Neutrophil (primary cell): ENCODE data around the gene GJA1.
"Not testable (repeated sequence)": the region's sequence is repeated elsewhere in the genome, so short reads cannot be mapped to it uniquely, and the experiment has no call there.

ENCODE experiments used
- H3K27ac ChIP-seq: fragments of 200-600 bp; sonication (generic); 2 replicates; pipeline ENCODE4 v1.5.1; 2016; ENCODE audit warnings: mild to moderate bottlenecking, moderate library complexity
- H3K27me3 ChIP-seq: fragments of 200-600 bp; sonication (generic); 2 replicates; pipeline ENCODE4 v1.6.0; 2016; ENCODE audit warnings: mild to moderate bottlenecking
- H3K36me3 ChIP-seq: fragments of 200-600 bp; sonication (generic); 2 replicates; pipeline ENCODE4 v1.5.1; 2017
- H3K4me1 ChIP-seq, 2 experiments: fragments of 200-600 bp in 1 of 2; sonication (generic) in 1 of 2; 1 replicate in 1 of 2; 2 replicates in 1 of 2; pipeline versions ENCODE4 v1.5.1 to v1.6.1; 2013 to 2016; ENCODE audit warnings: low read depth in 1 of 2, low read length in 1 of 2, mild to moderate bottlenecking in 1 of 2, moderate library complexity in 1 of 2; ENCODE audit not compliant: control insufficient read depth in 1 of 2, insufficient read depth in 1 of 2
- H3K4me3 ChIP-seq, 2 experiments: fragments of 200-600 bp in 1 of 2; sonication (generic) in 1 of 2; 1 replicate in 1 of 2; 2 replicates in 1 of 2; pipeline ENCODE4 v1.5.1; 2013 to 2016; ENCODE audit warnings: low read depth in 1 of 2, low read length in 1 of 2, mild to moderate bottlenecking in 1 of 2, moderate library complexity in 1 of 2
- H3K9me3 ChIP-seq: fragments of 200-600 bp; sonication (generic); 2 replicates; pipeline ENCODE4 v1.5.1; 2016
- TF ChIP-seq, protein P1 (sequence below): fragments of 200-600 bp; sonication (generic); IDR thresholded peaks from 2 replicates; pipeline ENCODE4 v1.5.1; 2016; ENCODE audit warnings: antibody characterized with exemption

The GJA1 gene

GRCh38 chr6:121418346-121418745 is 17.1 kb upstream of the GJA1 start:
- Histone ChIP-seq H3K27me3 (no peaks in the 10 kb centered on the region), H3K36me3 (no peaks in the 10 kb centered on the region), H3K4me3 (no peak overlapping the region), H3K27ac (no peak overlapping the region), H3K4me1 (no peaks in the 10 kb centered on the region), H3K9me3 (no peaks in the 10 kb centered on the region)
- TF ChIP-seq, protein P1, sequence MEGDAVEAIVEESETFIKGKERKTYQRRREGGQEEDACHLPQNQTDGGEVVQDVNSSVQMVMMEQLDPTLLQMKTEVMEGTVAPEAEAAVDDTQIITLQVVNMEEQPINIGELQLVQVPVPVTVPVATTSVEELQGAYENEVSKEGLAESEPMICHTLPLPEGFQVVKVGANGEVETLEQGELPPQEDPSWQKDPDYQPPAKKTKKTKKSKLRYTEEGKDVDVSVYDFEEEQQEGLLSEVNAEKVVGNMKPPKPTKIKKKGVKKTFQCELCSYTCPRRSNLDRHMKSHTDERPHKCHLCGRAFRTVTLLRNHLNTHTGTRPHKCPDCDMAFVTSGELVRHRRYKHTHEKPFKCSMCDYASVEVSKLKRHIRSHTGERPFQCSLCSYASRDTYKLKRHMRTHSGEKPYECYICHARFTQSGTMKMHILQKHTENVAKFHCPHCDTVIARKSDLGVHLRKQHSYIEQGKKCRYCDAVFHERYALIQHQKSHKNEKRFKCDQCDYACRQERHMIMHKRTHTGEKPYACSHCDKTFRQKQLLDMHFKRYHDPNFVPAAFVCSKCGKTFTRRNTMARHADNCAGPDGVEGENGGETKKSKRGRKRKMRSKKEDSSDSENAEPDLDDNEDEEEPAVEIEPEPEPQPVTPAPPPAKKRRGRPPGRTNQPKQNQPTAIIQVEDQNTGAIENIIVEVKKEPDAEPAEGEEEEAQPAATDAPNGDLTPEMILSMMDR = no peak

- Histone ChIP-seq H3K36me3 (no peaks in the 10 kb centered on the region), H3K9me3 (no peaks in the 10 kb centered on the region), H3K27ac (no peak overlapping the region), H3K4me1 (no peaks in the 10 kb centered on the region), H3K27me3 (no peaks in the 10 kb centered on the region), H3K4me3 (no peak overlapping the region)
- TF ChIP-seq, protein P1 = no peak
Observed at GRCh38 chr6:121426686-121427085, 8.8 kb upstream of the GJA1 start.

- TF ChIP-seq, protein P1 = no peak
- no peaks in the 10 kb centered on the region for H3K36me3 ChIP-seq
- no peak overlapping the region for H3K4me3 ChIP-seq
- H3K27me3 ChIP-seq = peaks cover 3% of the 10 kb centered on the region
- no peaks in the 10 kb centered on the region for H3K9me3 ChIP-seq
- no peak overlapping the region for H3K27ac ChIP-seq
- no peaks in the 10 kb centered on the region for H3K4me1 ChIP-seq
Observed at GRCh38 chr6:121428872-121429756, 6.3 kb upstream of the GJA1 start.

DNA sequence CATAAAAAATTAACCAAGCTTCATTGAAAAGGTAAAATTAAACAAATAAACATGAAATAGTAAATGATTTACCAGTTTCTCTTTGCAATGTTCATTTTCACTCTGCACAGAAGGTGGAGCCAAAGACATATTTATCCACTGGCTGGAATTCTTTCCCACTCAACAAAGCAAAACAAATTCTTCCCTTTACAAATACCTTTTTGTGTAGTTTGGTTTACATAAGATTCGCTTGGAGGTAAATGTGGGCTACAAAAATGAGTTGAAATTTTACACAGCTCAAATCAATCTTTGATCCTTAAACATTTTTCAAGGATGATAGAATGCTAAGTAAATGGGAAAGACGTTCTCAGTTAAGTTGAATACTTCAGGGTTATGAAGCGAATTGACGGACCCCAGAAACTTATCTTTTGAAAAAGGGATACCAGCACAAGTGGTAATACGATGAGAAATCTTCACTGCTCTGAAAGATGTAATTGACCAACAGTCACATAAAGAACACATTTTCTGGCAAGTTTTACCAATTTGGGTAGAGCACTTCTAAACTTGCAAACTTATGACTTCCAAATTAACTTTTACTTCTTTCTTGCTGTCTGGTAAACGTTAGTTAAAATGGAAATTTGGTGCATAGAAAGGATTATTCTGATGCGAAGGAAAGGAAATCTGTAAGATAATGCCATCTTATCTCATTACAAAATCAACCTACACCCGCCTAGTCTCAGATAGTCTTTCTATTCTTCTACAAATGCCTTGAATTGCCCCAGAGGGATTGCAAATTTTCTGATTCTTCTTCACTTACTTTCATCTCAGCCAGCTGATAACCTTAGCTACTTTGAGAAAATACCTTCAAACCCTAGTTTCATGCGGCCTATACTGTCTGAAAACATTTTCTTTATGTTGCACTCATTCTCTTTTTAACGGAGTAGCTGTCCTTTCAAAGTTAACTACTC is 4.7 kb upstream of the GJA1 start:
- Histone ChIP-seq H3K27ac (no peak overlapping the region), H3K36me3 (no peaks in the 10 kb centered on the region), H3K27me3 (peaks cover 20% of the 10 kb centered on the region), H3K9me3 (no peaks in the 10 kb centered on the region), H3K4me1 (no peaks in the 10 kb centered on the region), H3K4me3 (no peak overlapping the region)
- TF ChIP-seq, protein P1 = no peak

DNA sequence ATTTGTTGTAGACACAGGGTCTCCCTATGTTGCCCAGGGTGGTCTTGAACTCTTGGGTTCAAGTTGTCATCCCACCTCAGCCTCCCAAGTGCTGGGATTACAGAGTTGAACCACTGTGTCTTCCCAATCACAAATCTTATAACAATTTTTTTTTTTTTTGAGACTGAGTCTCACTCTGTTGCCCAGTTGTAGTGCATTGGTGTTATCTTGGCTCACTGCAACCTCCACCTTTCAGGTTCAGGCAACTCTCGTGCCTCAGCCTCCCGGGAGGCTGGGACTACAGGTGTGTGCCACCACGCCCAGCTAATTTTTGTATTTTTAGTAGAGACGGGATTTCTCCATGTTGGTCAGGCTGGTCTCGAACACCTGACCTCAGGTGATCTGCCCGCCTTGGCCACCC is 3.7 kb upstream of the GJA1 start:
- H3K9me3 ChIP-seq, H3K4me1 ChIP-seq, H3K36me3 ChIP-seq, H3K27ac ChIP-seq, H3K4me3 ChIP-seq: not testable (repeated sequence)
- H3K27me3 ChIP-seq = peaks cover 29% of the 10 kb centered on the region
